Endodermal cell (in vitro differentiated cells): ENCODE measurements around the gene CDH8. TPM values are rescaled to one million over a fixed set of nuclear protein-coding genes. Genes with fewer than 3 reads are reported as not detected.
A peak's percentile ranks its signal among the peaks of the same experiment; 100 is the strongest.

ENCODE experiments used
- DNase-seq: peaks from one replicate; pipeline ENCODE4 v3.0.0-alpha.2; 2017
- H3K27ac ChIP-seq: 2 replicates; pipeline ENCODE4 v1.5.1; 2013; ENCODE audit warnings: mild to moderate bottlenecking, low read depth, low read length, moderate library complexity
- H3K27me3 ChIP-seq: 2 replicates; pipeline ENCODE4 v1.6.1; 2013; ENCODE audit warnings: mild to moderate bottlenecking, low read length, moderate library complexity; ENCODE audit not compliant: insufficient read depth, control insufficient read depth, poor library complexity, severe bottlenecking
- H3K36me3 ChIP-seq: 2 replicates; pipeline ENCODE4 v1.7.0; 2013; ENCODE audit warnings: mild to moderate bottlenecking, low read length, moderate library complexity; ENCODE audit not compliant: control insufficient read depth, insufficient read depth
- H3K4me1 ChIP-seq: one replicate; pipeline ENCODE4 v1.7.0; 2013; ENCODE audit warnings: low read length; ENCODE audit not compliant: control insufficient read depth, insufficient read depth
- H3K4me3 ChIP-seq: 2 replicates; pipeline ENCODE4 v1.5.1; 2013; ENCODE audit warnings: mild to moderate bottlenecking, low read length, moderate library complexity
- H3K9ac ChIP-seq: 2 replicates; pipeline ENCODE4 v1.6.1; 2013; ENCODE audit warnings: mild to moderate bottlenecking, low read length, moderate library complexity; ENCODE audit not compliant: poor library complexity, severe bottlenecking; ENCODE audit errors: extremely low read depth
- H3K9me3 ChIP-seq: 2 replicates; pipeline ENCODE4 v1.6.1; 2013; ENCODE audit warnings: mild to moderate bottlenecking, low read length, moderate library complexity; ENCODE audit not compliant: control insufficient read depth
- H3K27ac Mint-ChIP-seq: 2 replicates; pipeline ENCODE4 v1.8.0; 2020; ENCODE audit warnings: mixed read lengths
- H3K27me3 Mint-ChIP-seq: 2 replicates; pipeline ENCODE4 v1.8.0; 2021; ENCODE audit warnings: mild to moderate bottlenecking, mixed read lengths; ENCODE audit not compliant: insufficient read depth
- H3K36me3 Mint-ChIP-seq: 2 replicates; pipeline ENCODE4 v1.8.0; 2020; ENCODE audit warnings: low read depth, mixed read lengths
- H3K4me1 Mint-ChIP-seq: 2 replicates; pipeline ENCODE4 v1.8.0; 2020; ENCODE audit warnings: mixed read lengths
- H3K4me3 Mint-ChIP-seq: 2 replicates; pipeline ENCODE4 v1.8.0; 2020; ENCODE audit warnings: mild to moderate bottlenecking, moderate library complexity, mixed read lengths
- H3K9me3 Mint-ChIP-seq: 2 replicates; pipeline ENCODE4 v1.8.0; 2020; ENCODE audit warnings: mild to moderate bottlenecking, mixed read lengths
- WGBS, 2 experiments: methylation state at CpG; one replicate each; pipeline versions ENCODE4 v1.1.5 to v1.1.7; 2013; ENCODE audit warnings: missing lambda C conversion rate in 2 of 2, mixed read lengths in 1 of 2; ENCODE audit not compliant: insufficient coverage in 1 of 2, insufficient read length in 1 of 2; 5-methylcytosine and 5-hydroxymethylcytosine counted together
- total RNA-seq, 2 donors: library from RNA; stranded (reverse); fragmentation: NEBNext Ultra II Directional in 1 of 2; extraction: Animal tissue kit (Norgen Biotek cat#: 25700) in 1 of 2; gene quantifications; 2 replicates in 1 of 2; 3 replicates in 1 of 2; pipeline ENCODE4 v1.2.1, GENCODE V29; 2021
- TF ChIP-seq, protein P1 (sequence below): fragments of 200-600 bp; sonication (generic); conservative IDR thresholded peaks from 2 replicates; pipeline ENCODE4 v1.5.0; 2021; ENCODE audit warnings: antibody characterized with exemption, mild to moderate bottlenecking

CDH8 gene
- total RNA-seq, 2 donors from 2014 or later = 13.9 to 27.2 TPM

DNA sequence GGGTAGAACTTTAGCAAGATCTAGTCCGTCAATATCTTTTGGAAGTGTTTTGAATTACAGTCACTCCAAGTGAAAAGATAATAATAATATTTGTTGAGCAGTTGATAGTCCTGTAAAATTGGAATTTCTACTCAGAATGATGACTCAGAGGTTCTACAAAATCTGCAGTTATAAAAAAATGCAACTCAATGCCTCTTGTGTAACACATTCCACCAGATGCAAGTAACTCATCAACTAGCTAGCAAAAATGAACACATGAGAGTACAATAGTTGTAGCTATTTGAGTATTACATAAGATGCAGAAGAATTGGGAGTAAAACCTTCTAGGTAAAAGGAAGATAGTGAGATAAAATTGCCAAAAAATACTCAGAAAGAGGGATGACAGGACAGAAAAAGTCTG, 177.2 kb downstream of the CDH8 start:
- DNase-seq = no peak
- Mint-ChIP-seq H3K4me3 (no peak overlapping the region), H3K9me3 (peaks cover 9% of the 10 kb centered on the region), H3K4me1 (peaks cover 18% of the 10 kb centered on the region), H3K27me3 (no peaks in the 10 kb centered on the region), H3K27ac (no peak overlapping the region), H3K36me3 (peaks cover 10% of the 10 kb centered on the region)
- Histone ChIP-seq H3K9me3 (no peaks in the 10 kb centered on the region), H3K27me3 (no peaks in the 10 kb centered on the region), H3K4me1 (peaks cover 6% of the 10 kb centered on the region), H3K36me3 (no peaks in the 10 kb centered on the region), H3K9ac (no peak overlapping the region), H3K27ac (no peak overlapping the region), H3K4me3 (no peak overlapping the region)
- TF ChIP-seq, protein P1, sequence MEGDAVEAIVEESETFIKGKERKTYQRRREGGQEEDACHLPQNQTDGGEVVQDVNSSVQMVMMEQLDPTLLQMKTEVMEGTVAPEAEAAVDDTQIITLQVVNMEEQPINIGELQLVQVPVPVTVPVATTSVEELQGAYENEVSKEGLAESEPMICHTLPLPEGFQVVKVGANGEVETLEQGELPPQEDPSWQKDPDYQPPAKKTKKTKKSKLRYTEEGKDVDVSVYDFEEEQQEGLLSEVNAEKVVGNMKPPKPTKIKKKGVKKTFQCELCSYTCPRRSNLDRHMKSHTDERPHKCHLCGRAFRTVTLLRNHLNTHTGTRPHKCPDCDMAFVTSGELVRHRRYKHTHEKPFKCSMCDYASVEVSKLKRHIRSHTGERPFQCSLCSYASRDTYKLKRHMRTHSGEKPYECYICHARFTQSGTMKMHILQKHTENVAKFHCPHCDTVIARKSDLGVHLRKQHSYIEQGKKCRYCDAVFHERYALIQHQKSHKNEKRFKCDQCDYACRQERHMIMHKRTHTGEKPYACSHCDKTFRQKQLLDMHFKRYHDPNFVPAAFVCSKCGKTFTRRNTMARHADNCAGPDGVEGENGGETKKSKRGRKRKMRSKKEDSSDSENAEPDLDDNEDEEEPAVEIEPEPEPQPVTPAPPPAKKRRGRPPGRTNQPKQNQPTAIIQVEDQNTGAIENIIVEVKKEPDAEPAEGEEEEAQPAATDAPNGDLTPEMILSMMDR = no peak
- WGBS, 2 experiments = 95% methylated on average over 1 of the region's 1 CpG; no CpG with 5 or more reads in 1 of the 2 experiments

DNA sequence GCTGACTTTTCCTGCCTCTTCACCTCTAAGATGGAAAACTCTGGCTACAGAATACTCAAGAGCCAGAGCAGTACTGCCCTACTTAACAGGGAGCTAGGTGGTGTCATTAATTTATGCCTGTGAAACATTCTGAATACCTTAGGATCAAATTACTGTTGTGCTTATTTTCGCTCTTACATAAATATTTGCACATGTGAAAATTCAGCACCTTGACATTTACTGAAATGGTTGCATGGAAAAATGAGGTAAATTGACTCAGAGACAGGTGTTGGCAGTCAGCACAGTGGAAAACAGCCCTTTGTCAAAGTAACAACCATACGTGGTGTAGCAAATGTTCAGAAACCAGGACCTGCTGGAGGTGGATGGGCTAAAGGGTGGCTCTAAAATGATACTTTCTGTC, 193.6 kb downstream of the CDH8 start:
- Histone ChIP-seq H3K27ac (no peak overlapping the region), H3K27me3 (no peaks in the 10 kb centered on the region), H3K36me3 (no peaks in the 10 kb centered on the region), H3K4me1 (peaks cover 16% of the 10 kb centered on the region), H3K9me3 (peaks cover 6% of the 10 kb centered on the region), H3K4me3 (no peak overlapping the region), H3K9ac (no peak overlapping the region)
- no peak for DNase-seq
- Mint-ChIP-seq H3K36me3 (peaks cover 2% of the 10 kb centered on the region), H3K27me3 (no peaks in the 10 kb centered on the region), H3K9me3 (peaks cover 8% of the 10 kb centered on the region), H3K27ac (no peak overlapping the region), H3K4me3 (no peak overlapping the region), H3K4me1 (peaks cover 20% of the 10 kb centered on the region)
- TF ChIP-seq, protein P1 = no peak
- 69 to 97% methylated on average over 2 of the region's 2 CpGs for WGBS, 2 experiments

- no peaks in the 10 kb centered on the region for H3K27me3 ChIP-seq
- no peaks in the 10 kb centered on the region for H3K36me3 ChIP-seq
- H3K27ac Mint-ChIP-seq = peak overlapping the region; percentile 44
- peak overlapping the region; percentile 17 for H3K9ac ChIP-seq
- TF ChIP-seq, protein P1 = no peak
- WGBS, 2 experiments = 73 to 80% methylated on average over 1 to 3 of the region's 3 CpGs
- no peak for DNase-seq
- no peaks in the 10 kb centered on the region for H3K27me3 Mint-ChIP-seq
- H3K4me1 ChIP-seq = peaks cover 19% of the 10 kb centered on the region
- H3K9me3 ChIP-seq = no peaks in the 10 kb centered on the region
- peak overlapping the region; percentile 29 for H3K27ac ChIP-seq
- peaks cover 34% of the 10 kb centered on the region for H3K4me1 Mint-ChIP-seq
- peak overlapping the region; percentile 38 for H3K4me3 ChIP-seq
- no peaks in the 10 kb centered on the region for H3K36me3 Mint-ChIP-seq
- no peaks in the 10 kb centered on the region for H3K9me3 Mint-ChIP-seq
- H3K4me3 Mint-ChIP-seq = no peak overlapping the region
These were observed 199.3 kb downstream of the CDH8 start for GRCh38 chr16:61836804-61837393.
